LNCAP (cell line): ENCODE data around the gene RTEL1.

Experiments
- TF ChIP-seq, protein P1 (sequence below): fragments of 450-650 bp; IDR thresholded peaks from 2 replicates; pipeline ENCODE4 v1.5.1; 2017; ENCODE audit warnings: mild to moderate bottlenecking

RTEL1 gene

GRCh38 chr20:63664143-63664851 lies 6.2 kb downstream of the RTEL1 start:
- TF ChIP-seq, protein P1, sequence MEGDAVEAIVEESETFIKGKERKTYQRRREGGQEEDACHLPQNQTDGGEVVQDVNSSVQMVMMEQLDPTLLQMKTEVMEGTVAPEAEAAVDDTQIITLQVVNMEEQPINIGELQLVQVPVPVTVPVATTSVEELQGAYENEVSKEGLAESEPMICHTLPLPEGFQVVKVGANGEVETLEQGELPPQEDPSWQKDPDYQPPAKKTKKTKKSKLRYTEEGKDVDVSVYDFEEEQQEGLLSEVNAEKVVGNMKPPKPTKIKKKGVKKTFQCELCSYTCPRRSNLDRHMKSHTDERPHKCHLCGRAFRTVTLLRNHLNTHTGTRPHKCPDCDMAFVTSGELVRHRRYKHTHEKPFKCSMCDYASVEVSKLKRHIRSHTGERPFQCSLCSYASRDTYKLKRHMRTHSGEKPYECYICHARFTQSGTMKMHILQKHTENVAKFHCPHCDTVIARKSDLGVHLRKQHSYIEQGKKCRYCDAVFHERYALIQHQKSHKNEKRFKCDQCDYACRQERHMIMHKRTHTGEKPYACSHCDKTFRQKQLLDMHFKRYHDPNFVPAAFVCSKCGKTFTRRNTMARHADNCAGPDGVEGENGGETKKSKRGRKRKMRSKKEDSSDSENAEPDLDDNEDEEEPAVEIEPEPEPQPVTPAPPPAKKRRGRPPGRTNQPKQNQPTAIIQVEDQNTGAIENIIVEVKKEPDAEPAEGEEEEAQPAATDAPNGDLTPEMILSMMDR = no peak

- TF ChIP-seq, protein P1 = no peak
Observed at GRCh38 chr20:63664861-63665594, 6.9 kb downstream of the RTEL1 start.

DNA sequence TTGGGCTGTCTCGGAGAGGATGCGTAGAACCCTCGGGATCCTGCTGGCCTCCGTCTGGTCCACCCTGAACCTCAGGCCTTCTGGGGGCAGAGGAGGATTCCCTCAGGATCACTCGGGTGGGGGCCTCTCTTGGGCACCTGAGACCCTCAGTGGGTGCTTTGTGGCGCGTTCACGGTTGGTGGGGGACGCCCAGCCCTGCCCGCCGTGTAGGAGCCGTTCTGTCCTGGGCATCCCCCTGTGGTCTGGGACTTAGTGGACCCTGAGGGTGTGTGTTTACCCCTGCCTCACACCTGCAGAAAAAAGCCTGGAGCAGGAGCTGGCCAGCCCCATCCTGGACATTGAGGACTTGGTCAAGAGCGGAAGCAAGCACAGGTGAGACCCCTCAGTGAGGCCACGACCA lies 7.6 kb downstream of the RTEL1 start:
- TF ChIP-seq, protein P1 = no peak

DNA sequence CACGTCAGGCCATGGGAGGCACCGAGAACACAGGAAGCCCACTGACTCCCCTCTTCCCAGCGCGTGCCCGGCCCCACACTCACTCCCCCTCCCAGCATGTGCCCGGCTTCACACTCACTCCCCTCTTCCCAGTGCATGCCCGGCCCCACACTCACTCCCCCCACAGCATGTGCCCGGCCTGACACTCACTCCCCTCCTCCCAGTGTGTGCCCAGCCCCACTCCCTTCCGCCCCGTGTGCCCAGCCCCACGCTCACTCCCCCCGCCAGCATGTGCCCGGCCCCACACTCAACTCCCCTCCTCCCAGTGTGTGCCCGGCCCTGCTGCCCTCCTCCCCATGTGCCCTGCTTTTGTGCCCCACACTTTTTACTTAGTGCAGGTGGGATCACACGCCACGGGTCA lies 9.7 kb downstream of the RTEL1 start:
- TF ChIP-seq, protein P1 = no peak

DNA sequence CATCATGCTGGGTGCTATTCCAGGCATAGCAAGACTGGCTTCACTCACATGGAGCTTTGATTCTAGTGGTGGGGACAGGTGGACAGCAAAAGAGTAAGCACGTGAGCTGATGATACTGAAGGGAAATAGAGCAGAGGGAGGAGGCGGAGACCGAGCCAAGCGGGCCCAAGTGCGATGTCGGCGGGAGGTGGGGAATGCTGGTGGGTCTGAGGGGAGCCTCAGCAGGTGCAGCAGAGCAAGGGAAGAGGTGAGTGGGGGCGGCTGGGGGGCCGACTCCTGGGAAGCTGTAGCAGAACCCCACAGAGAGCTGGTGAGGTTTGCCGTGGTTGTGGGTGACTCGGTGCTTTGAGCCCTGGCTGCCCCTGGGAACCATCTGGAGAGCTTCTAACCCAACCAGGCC lies 10.2 kb downstream of the RTEL1 start:
- TF ChIP-seq, protein P1 = no peak

DNA sequence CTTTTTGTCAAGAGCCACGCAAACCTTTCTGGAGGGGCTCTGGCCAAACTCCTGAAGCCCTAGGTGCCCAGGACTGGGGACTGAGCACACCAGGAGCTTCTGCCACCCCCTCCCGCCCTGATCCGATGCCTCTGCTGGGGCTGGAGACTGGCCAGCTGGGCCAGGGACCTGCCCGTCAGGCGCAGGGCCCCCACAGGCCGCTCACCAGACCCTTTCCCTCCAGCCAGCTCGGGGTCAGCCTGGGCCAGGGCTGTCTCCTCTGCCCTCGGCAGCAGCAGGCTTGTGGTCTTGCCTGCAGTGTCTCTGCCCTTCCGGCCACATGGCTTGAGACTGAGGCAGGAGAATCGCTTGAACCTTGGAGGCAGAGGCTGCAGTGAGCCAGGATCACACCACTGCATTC lies 14.6 kb downstream of the RTEL1 start:
- TF ChIP-seq, protein P1 = no peak

DNA sequence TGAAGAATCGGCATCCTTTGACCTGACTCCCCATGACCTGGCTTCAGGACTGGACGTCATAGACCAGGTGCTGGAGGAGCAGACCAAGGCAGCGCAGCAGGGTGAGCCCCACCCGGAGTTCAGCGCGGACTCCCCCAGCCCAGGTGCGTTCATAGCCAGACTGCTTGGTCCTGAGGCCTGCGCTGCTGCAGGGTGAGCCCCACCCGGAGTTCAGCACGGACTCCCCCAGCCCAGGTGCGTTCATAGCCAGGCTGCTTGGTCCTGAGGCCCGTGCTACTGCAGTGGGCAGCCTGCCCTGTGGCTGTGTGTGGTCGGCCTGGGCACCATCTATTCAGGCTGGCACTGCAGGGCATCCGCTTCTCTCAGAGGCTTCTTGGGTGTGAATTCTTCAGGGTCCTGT lies 15.8 kb downstream of the RTEL1 start:
- TF ChIP-seq, protein P1 = no peak
